GM19467 (cell line): ENCODE results near the gene JAM3.
"Not testable (repeated sequence)": the region's sequence is repeated elsewhere in the genome, so short reads cannot be mapped to it uniquely, and the experiment has no call there.

Experiments used
- ATAC-seq: cut with Tn5 transposase; IDR thresholded peaks from one replicate; pipeline ENCODE4 v1.9.1; 2021; ENCODE audit warnings: mild to moderate bottlenecking, moderate library complexity; ENCODE audit not compliant: unreplicated experiment

JAM3 gene

GRCh38 chr11:134060316-134060715, 8.6 kb upstream of the JAM3 start:
- no peak for ATAC-seq

GRCh38 chr11:134062265-134063123, 6.4 kb upstream of the JAM3 start:
- no peak for ATAC-seq

- ATAC-seq, result no peak
Observed at GRCh38 chr11:134063124-134063495, 5.8 kb upstream of the JAM3 start.

GRCh38 chr11:134063991-134064747, 4.7 kb upstream of the JAM3 start:
- ATAC-seq, result no peak

GRCh38 chr11:134065381-134065780, 3.5 kb upstream of the JAM3 start:
- ATAC-seq, result no peak

- no peak for ATAC-seq
Observed at GRCh38 chr11:134066943-134067885, 1.7 kb upstream of the JAM3 start.

- no peak for ATAC-seq
Observed at GRCh38 chr11:134069426-134070341, 812 bp downstream of the JAM3 start.

GRCh38 chr11:134070342-134070845, 1.5 kb downstream of the JAM3 start:
- ATAC-seq, result no peak

GRCh38 chr11:134071306-134071705, 2.4 kb downstream of the JAM3 start:
- ATAC-seq, result no peak

GRCh38 chr11:134071766-134072402, 3.0 kb downstream of the JAM3 start:
- ATAC-seq, result no peak

GRCh38 chr11:134072844-134073243, 4.0 kb downstream of the JAM3 start:
- ATAC-seq, result peak; percentile 49

GRCh38 chr11:134074346-134074745, 5.5 kb downstream of the JAM3 start:
- no peak for ATAC-seq

- ATAC-seq, result no peak
Observed at GRCh38 chr11:134074766-134075165, 5.9 kb downstream of the JAM3 start.

- ATAC-seq, result no peak
Observed at GRCh38 chr11:134079317-134079716, 10.4 kb downstream of the JAM3 start.

- ATAC-seq, result not testable (repeated sequence)
Observed at GRCh38 chr11:134081258-134081657, 12.4 kb downstream of the JAM3 start.

GRCh38 chr11:134082990-134083389, 14.1 kb downstream of the JAM3 start:
- ATAC-seq, result no peak

GRCh38 chr11:134086376-134086775, 17.5 kb downstream of the JAM3 start:
- no peak for ATAC-seq

- ATAC-seq, result not testable (repeated sequence)
Observed at GRCh38 chr11:134092006-134092405, 23.1 kb downstream of the JAM3 start.

GRCh38 chr11:134097166-134097565, 28.3 kb downstream of the JAM3 start:
- no peak for ATAC-seq
